ENCODE measurements around the gene WDCP.

Gene WDCP

DNA sequence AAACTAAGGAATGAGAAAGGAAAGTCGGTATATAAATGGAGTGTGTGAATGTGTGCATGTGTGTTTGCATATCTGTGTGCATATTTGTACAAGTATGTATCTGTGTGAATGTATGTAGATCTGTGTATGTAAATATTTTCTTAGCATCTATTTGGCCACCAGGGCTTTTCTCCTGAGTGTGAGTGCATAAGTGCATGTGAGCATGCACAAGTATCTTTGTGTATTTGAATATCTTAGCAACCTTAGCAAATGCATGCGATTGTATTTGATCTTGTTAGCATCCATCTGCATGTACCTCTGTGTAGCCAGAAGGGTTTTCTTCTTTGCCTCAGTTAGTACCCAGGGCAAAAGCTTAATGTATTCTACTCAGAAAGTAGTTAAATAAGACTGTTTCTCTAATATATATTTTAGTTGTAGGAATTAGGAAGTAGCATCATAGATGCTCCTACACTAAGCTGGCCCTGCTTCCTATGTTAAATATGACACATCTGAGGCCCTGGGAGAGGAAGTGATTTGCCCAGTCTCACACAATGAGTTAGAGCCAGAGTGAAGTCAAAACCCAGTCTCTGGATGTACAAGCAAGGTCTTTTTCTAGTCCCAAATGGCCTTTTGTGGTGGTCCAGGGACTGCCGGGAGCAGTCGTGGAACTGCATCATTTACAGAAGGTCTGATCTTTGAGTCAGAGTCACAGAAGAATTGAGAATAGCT is 11.5 kb upstream of the WDCP start:
- no peak for DNase-seq (ENCODE audit: low read depth)

DNA sequence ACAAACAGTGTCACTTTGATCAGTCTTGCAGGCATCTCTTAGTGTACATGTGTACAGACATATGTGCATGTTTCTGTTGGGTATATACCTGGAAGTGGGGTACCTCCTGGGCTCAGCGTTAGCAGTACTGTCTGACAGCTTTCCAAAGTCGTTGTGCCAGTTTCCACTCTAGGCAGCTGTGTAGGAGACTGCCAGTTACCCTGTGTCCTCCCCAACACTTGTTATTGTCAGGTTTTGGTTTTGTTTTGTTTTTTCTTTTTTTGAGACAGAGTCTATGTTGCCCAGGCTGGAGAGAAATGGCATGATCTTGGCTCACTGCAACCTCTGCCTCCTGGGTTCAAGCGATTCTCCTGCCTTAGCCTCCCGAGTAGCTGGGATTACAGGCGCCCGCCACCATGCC is 8.6 kb upstream of the WDCP start:
- DNase-seq (ENCODE audit: low read depth), result no peak
- H3K4me3 ChIP-seq (ENCODE audit: low read length), result no peak overlapping the region
- TF ChIP-seq, protein P1, sequence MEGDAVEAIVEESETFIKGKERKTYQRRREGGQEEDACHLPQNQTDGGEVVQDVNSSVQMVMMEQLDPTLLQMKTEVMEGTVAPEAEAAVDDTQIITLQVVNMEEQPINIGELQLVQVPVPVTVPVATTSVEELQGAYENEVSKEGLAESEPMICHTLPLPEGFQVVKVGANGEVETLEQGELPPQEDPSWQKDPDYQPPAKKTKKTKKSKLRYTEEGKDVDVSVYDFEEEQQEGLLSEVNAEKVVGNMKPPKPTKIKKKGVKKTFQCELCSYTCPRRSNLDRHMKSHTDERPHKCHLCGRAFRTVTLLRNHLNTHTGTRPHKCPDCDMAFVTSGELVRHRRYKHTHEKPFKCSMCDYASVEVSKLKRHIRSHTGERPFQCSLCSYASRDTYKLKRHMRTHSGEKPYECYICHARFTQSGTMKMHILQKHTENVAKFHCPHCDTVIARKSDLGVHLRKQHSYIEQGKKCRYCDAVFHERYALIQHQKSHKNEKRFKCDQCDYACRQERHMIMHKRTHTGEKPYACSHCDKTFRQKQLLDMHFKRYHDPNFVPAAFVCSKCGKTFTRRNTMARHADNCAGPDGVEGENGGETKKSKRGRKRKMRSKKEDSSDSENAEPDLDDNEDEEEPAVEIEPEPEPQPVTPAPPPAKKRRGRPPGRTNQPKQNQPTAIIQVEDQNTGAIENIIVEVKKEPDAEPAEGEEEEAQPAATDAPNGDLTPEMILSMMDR (conservative IDR thresholded peaks at IDR 0.05; ENCODE audit: low read depth, low read length), result no peak

More for the DNA sequence above, 11.5 kb upstream of the WDCP start:
- TF ChIP-seq, protein P1 (conservative IDR thresholded peaks at IDR 0.05; ENCODE audit: low read depth, low read length), result no peak
- H3K4me3 ChIP-seq (ENCODE audit: low read length), result no peak overlapping the region

DNA sequence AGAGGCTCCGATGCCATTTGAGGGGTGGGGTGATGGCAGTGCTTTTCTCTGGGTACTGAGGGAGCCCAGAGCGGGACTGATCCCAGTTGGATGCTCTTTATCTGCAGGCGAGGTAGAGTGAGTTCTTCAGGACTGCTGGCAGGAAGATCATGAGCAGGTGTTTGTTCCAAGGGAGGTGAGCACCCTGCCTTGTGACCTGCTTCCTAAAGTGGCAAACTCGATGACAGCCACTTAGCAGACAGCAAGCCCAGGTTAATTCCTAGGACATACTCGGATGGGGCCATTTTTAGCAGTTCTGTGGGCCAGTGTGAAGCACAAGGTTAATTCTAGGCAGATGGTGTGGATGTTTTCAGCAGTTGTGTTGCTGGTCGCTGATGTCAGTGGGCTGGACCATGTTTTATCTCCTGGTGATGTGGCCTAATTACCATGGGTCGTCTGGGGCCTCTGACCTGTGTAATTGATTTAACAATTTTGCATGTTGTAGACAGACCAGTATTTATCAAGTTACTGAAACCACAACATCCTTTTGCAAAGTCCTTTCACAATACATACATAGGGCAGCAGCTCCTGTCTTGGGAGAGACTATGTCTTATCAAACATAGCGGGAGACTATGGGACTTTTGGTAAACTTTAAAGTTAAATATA is 7.3 kb upstream of the WDCP start:
- DNase-seq (ENCODE audit: low read depth), result no peak
- TF ChIP-seq, protein P1 (conservative IDR thresholded peaks at IDR 0.05; ENCODE audit: low read depth, low read length), result no peak
- no peak overlapping the region for H3K4me3 ChIP-seq (ENCODE audit: low read length)

DNA sequence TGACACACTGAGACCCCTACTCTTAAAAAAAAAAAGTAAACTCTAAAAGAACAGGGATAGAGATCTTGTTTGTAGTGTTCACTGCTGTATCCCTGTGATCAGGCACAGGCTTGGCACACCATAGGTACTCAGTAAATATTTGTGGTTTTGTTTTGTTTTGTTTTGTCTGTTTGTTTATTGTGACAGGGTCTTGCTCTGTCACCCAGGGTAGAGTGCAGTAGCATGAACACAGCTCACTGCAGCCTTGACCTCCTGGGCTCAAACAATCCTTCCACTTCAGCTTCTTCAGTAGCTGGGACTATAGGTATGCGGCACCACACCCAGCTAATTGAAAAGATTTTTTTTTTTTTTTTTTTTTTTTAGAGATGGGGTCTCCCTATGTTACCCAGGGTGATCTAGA is 5.8 kb upstream of the WDCP start:
- DNase-seq (ENCODE audit: low read depth), result no peak
- no peak overlapping the region for H3K4me3 ChIP-seq (ENCODE audit: low read length)
- TF ChIP-seq, protein P1 (conservative IDR thresholded peaks at IDR 0.05; ENCODE audit: low read depth, low read length), result no peak

DNA sequence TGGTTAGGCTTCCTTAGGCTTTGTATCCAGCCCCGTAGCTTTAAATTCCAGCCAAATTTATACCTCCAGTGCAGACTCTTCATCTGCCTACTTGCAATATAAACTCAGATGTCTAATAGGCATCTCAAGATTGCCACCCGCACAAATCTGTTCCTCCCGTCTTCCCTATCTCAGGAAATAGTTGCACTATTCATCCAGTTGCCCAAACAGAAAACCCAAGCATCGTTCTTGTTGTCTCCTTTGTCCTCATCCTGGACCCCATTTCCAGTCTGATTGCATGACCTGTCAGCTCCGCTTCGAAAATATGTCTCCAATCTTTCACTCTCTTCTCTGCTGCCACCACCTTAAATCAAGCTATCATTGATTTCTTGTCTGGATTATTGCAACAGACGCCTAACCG is 4.6 kb upstream of the WDCP start:
- no peak overlapping the region for H3K4me3 ChIP-seq (ENCODE audit: low read length)
- no peak for DNase-seq (ENCODE audit: low read depth)
- TF ChIP-seq, protein P1 (conservative IDR thresholded peaks at IDR 0.05; ENCODE audit: low read depth, low read length), result no peak

DNA sequence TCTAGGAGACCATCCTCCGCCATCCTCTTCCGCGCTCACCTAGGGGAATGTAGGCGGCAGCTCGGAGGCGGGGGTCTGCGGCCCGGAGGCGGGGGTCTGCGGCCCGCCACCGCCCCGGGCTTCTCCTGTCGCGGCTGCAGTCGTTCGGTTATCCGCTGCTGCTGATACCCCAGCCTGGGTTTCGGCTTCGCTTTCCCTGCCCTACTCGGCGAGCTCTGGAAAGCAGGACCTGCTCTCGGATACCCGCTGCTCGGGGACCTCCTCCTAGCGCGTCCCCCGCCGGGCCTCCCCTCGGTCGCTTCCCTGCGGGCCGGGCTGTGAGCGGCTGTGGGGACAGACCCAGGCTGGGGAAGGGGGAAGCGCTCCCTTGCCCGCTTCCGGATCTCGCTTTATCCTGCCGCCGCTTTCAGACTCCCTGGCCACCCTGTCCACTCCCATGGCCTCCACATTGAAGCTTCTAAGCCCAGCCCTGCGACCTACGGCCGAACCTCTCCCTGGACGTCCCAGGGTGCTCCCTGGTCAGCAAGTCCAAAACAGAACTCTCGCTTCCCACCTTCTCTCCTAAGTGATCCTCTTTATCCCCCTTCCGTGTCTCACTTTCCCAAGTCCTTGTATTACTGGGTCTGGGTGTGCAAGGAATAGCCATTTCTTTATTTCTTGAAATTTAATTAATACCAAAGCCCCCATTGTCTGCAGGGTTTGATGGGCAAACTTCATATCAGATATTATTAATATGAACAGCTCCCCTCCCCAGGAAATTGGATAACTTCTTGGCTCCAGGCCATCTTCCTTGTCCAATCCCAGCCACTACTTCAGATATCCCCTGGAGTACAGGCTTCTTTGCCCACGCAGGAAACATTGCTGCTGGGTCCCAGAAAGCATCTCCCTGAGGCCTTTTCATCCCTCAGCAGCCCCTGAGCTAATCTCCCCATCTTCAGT is 3.1 kb upstream of the WDCP start:
- TF ChIP-seq, protein P1 (conservative IDR thresholded peaks at IDR 0.05; ENCODE audit: low read depth, low read length), result no peak
- no peak for DNase-seq (ENCODE audit: low read depth)
- H3K4me3 ChIP-seq (ENCODE audit: low read length), result peak overlapping the region; percentile 71

Measured in retinal pigment epithelial cell (primary cell).